Ishikawa (cell line): Measurements from ENCODE around the gene WNT10A.

ENCODE experiments used
- CEBPB ChIP-seq: IDR thresholded peaks from 2 replicates; pipeline ENCODE4 v1.6.1; 2012
- EP300 ChIP-seq: IDR thresholded peaks from 2 replicates; pipeline ENCODE4 v1.6.1; 2012; ENCODE audit warnings: borderline replicate concordance
- FOXM1 ChIP-seq: IDR thresholded peaks from 2 replicates; pipeline ENCODE4 v1.6.1; 2012; ENCODE audit warnings: low read depth, borderline replicate concordance
- MAX ChIP-seq: IDR thresholded peaks from 2 replicates; pipeline ENCODE4 v1.6.1; 2012
- NFIC ChIP-seq: IDR thresholded peaks from 2 replicates; pipeline ENCODE4 v1.6.1; 2012
- RAD21 ChIP-seq: IDR thresholded peaks from 2 replicates; pipeline ENCODE4 v1.6.1; 2012; ENCODE audit warnings: low read depth
- TAF1 ChIP-seq: IDR thresholded peaks from 2 replicates; pipeline ENCODE4 v1.6.1; 2012; ENCODE audit warnings: low read depth, mild to moderate bottlenecking
- TEAD4 ChIP-seq: IDR thresholded peaks from 2 replicates; pipeline ENCODE4 v1.6.1; 2012
- YY1 ChIP-seq: IDR thresholded peaks from 2 replicates; pipeline ENCODE4 v1.6.1; 2012; ENCODE audit warnings: low read depth
- TF ChIP-seq, protein P1 (sequence below): IDR thresholded peaks from 2 replicates; pipeline ENCODE4 v1.6.1; 2012; ENCODE audit warnings: low read depth, mild to moderate bottlenecking

- TF ChIP-seq MAX (no peak), TAF1 (no peak), TEAD4 (no peak), EP300 (no peak), YY1 (no peak), CEBPB (0 out of 2 replicates have a peak, but pooled peaks have one; percentile 41), FOXM1 (no peak), RAD21 (no peak), NFIC (peak; percentile 63)
- TF ChIP-seq, protein P1, sequence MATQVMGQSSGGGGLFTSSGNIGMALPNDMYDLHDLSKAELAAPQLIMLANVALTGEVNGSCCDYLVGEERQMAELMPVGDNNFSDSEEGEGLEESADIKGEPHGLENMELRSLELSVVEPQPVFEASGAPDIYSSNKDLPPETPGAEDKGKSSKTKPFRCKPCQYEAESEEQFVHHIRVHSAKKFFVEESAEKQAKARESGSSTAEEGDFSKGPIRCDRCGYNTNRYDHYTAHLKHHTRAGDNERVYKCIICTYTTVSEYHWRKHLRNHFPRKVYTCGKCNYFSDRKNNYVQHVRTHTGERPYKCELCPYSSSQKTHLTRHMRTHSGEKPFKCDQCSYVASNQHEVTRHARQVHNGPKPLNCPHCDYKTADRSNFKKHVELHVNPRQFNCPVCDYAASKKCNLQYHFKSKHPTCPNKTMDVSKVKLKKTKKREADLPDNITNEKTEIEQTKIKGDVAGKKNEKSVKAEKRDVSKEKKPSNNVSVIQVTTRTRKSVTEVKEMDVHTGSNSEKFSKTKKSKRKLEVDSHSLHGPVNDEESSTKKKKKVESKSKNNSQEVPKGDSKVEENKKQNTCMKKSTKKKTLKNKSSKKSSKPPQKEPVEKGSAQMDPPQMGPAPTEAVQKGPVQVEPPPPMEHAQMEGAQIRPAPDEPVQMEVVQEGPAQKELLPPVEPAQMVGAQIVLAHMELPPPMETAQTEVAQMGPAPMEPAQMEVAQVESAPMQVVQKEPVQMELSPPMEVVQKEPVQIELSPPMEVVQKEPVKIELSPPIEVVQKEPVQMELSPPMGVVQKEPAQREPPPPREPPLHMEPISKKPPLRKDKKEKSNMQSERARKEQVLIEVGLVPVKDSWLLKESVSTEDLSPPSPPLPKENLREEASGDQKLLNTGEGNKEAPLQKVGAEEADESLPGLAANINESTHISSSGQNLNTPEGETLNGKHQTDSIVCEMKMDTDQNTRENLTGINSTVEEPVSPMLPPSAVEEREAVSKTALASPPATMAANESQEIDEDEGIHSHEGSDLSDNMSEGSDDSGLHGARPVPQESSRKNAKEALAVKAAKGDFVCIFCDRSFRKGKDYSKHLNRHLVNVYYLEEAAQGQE: no peak
These were observed 46.0 kb upstream of the WNT10A start for GRCh38 chr2:218834685-218835084.
